Kidney glomerular epithelial cell (primary cell): ENCODE results near the gene YIPF5.

Experiments used
- DNase-seq: peaks from one replicate; lab custom pipeline; 2025; lab: John Stamatoyannopoulos, UW

The YIPF5 gene

GRCh38 chr5:144122641-144123040, 47.8 kb downstream of the YIPF5 start:
- DNase-seq = no peak

DNA sequence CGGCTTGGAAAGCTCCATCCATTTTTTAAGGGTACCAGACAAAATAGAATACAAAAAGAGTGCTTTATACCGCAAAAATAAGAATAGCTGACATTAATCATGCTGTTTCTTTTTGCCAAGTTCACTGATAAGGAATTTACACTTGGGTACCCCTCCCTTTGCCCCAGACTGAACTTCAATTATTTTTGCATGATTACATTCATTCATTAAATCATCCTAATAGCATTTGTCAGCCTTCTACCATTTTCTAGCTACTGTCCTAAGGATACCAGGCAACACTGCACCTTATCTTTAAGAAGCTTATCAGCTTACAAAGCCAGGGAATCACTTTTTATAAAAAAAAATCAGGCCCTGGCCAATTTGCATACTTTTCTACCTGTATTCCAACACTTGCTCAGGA, 48.4 kb downstream of the YIPF5 start:
- no peak for DNase-seq

DNA sequence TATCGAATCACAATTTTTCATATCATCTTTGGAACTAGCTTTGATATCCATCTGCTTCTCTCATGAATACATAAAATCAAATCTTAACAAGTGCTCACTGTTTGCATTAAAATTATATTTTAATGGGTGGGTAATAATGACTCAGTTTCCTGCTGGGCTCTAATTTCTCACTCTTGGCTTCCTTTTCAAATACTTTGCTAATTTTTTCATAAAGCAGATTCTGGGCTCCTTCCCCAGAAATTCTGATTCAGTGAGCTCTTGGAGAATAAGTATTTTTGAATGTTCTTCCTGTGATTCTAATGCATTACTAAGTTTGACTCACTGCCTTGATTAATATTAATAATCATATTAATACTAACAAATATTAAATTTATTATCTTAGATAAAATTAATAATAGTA, 48.9 kb downstream of the YIPF5 start:
- DNase-seq = no peak

- DNase-seq = no peak
These were observed 49.7 kb downstream of the YIPF5 start for GRCh38 chr5:144120661-144121180.

DNA sequence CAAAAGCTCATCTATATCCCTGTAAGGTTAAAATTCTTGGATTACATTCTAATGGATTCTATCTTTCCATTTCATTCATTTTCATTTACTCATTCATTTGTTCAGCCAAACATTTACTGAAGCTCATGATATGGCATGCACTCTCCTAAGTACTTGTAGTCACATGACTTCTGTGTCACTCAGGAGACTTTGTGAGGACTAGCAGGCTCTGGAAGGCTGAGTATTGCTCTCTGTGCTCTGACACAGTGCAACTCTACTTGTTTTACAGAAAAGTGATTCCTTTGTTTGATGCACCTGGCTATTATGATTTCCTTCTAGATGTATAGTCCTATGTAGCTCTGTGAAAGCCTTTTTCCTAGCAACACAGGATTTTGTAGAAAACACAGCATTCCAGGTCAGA, 53.0 kb downstream of the YIPF5 start:
- no peak for DNase-seq

DNA sequence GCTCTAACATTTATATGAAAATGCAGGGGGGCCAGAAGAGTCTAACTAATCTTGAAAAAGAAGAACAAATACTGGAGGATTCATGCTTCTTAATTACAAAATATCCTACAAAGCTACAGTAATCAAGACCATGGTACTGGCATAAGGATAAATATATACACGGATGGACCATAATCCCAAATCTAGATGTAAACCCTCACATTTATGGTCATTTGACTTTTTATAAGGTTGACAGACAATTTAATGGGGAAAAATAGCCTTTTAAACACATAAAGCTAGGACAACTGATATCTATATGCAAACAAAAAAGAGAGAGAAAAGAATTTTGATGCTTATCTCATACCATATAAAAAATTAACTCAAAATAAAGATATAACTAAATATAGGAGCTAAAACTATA, 55.9 kb downstream of the YIPF5 start:
- DNase-seq = no peak
